ENCODE measurements around the gene SOAT1. TPM values are rescaled to one million over a fixed set of nuclear protein-coding genes. Genes with fewer than 3 reads are reported as not detected.
"Not testable (repeated sequence)": the region's sequence is repeated elsewhere in the genome, so short reads cannot be mapped to it uniquely, and the experiment has no call there.

Gene SOAT1
- total RNA-seq = 6.1 TPM

GRCh38 chr1:179293340-179294327 is at the start of gene SOAT1:
Gene SOAT1 (plus strand): TSS chr1:179293797. CDS start chr1:179302685, 8,888 bp downstream.
- peak; percentile 90 for ATAC-seq

GRCh38 chr1:179245426-179245825 is 48.2 kb upstream of the SOAT1 start:
- not testable (repeated sequence) for ATAC-seq

- ATAC-seq = no peak
These were observed 45.7 kb upstream of the SOAT1 start for GRCh38 chr1:179247923-179248322.

- ATAC-seq = no peak
These were observed 41.9 kb upstream of the SOAT1 start for GRCh38 chr1:179251675-179252074.

GRCh38 chr1:179252606-179253005 is 41.0 kb upstream of the SOAT1 start:
- ATAC-seq = no peak

- ATAC-seq = no peak
These were observed 40.2 kb upstream of the SOAT1 start for GRCh38 chr1:179253286-179253972.

- no peak for ATAC-seq
These were observed 31.4 kb upstream of the SOAT1 start for GRCh38 chr1:179262183-179262582.

- no peak for ATAC-seq
These were observed 30.5 kb upstream of the SOAT1 start for GRCh38 chr1:179263121-179263520.

GRCh38 chr1:179264507-179264906 is 29.1 kb upstream of the SOAT1 start:
- ATAC-seq = no peak

GRCh38 chr1:179269071-179269470 is 24.5 kb upstream of the SOAT1 start:
- ATAC-seq = no peak

- not testable (repeated sequence) for ATAC-seq
These were observed 19.2 kb upstream of the SOAT1 start for GRCh38 chr1:179274424-179274823.

- no peak for ATAC-seq
These were observed 14.7 kb upstream of the SOAT1 start for GRCh38 chr1:179278920-179279319.

- no peak for ATAC-seq
These were observed 9.6 kb upstream of the SOAT1 start for GRCh38 chr1:179283992-179284391.

GRCh38 chr1:179287946-179288345 is 5.7 kb upstream of the SOAT1 start:
- no peak for ATAC-seq

- ATAC-seq = no peak
These were observed 4.6 kb upstream of the SOAT1 start for GRCh38 chr1:179288977-179289376.

- no peak for ATAC-seq
These were observed 1.7 kb downstream of the SOAT1 start for GRCh38 chr1:179295164-179295755.

GRCh38 chr1:179296356-179297104 is 2.9 kb downstream of the SOAT1 start:
- ATAC-seq = no peak

- no peak for ATAC-seq
These were observed 3.4 kb downstream of the SOAT1 start for GRCh38 chr1:179297105-179297378.

GRCh38 chr1:179298952-179299351 is 5.4 kb downstream of the SOAT1 start:
- no peak for ATAC-seq

- no peak for ATAC-seq
These were observed 6.5 kb downstream of the SOAT1 start for GRCh38 chr1:179300112-179300511.

GRCh38 chr1:179302070-179302469 is 8.5 kb downstream of the SOAT1 start:
- ATAC-seq = no peak

GRCh38 chr1:179303200-179303785 is 9.7 kb downstream of the SOAT1 start:
- ATAC-seq = no peak
